Neural crest cell (in vitro differentiated cells): ENCODE data around the gene CLEC10A. TPM values are rescaled to one million over a fixed set of nuclear protein-coding genes. Genes with fewer than 3 reads are reported as not detected.
A peak's percentile ranks its signal among the peaks of the same experiment; 100 is the strongest.
"Not testable (repeated sequence)": the region's sequence is repeated elsewhere in the genome, so short reads cannot be mapped to it uniquely, and the experiment has no call there.

Experiments used
- DNase-seq: peaks from one replicate; pipeline ENCODE4 v3.0.0; 2021; ENCODE audit warnings: low read depth, mixed read lengths, low spot score
- H3K27ac Mint-ChIP-seq: one replicate; pipeline ENCODE4 v1.8.0; 2021; ENCODE audit warnings: mild to moderate bottlenecking, mixed read lengths; ENCODE audit not compliant: unreplicated experiment
- H3K27me3 Mint-ChIP-seq: 2 replicates; pipeline ENCODE4 v1.8.0; 2021; ENCODE audit warnings: low read depth, mild to moderate bottlenecking, mixed read lengths
- H3K36me3 Mint-ChIP-seq: 2 replicates; pipeline ENCODE4 v1.8.0; 2021; ENCODE audit warnings: low read depth, mild to moderate bottlenecking, mixed read lengths
- H3K4me1 Mint-ChIP-seq: 2 replicates; pipeline ENCODE4 v1.8.0; 2021; ENCODE audit warnings: mixed read lengths
- H3K4me3 Mint-ChIP-seq: one replicate; pipeline ENCODE4 v1.8.0; 2021; ENCODE audit warnings: mild to moderate bottlenecking, mixed read lengths
- H3K9me3 Mint-ChIP-seq: 2 replicates; pipeline ENCODE4 v1.8.0; 2021; ENCODE audit warnings: mixed read lengths
- CTCF ChIP-seq: fragments of 200-600 bp; sonication (generic); conservative IDR thresholded peaks from 2 replicates; pipeline ENCODE4 v1.5.0; 2021; ENCODE audit warnings: antibody characterized with exemption, mild to moderate bottlenecking
- total RNA-seq: library from RNA; stranded (reverse); gene quantifications from 2 replicates; pipeline ENCODE4 v1.2.1, GENCODE V29; 2021

The CLEC10A gene
- total RNA-seq, 1 donor from 2014 or later, result not detected

GRCh38 chr17:7060165-7060891 lies 19.7 kb downstream of the CLEC10A start:
- no peak for TF ChIP-seq CTCF
- Mint-ChIP-seq H3K27ac (no peak overlapping the region), H3K27me3 (no peaks in the 10 kb centered on the region), H3K36me3 (no peaks in the 10 kb centered on the region), H3K4me1 (peaks cover 17% of the 10 kb centered on the region), H3K4me3 (no peak overlapping the region), H3K9me3 (no peaks in the 10 kb centered on the region)
- no peak for DNase-seq

GRCh38 chr17:7058831-7059447 lies 21.1 kb downstream of the CLEC10A start:
- TF ChIP-seq CTCF, result no peak
- no peak overlapping the region for H3K4me3 Mint-ChIP-seq

GRCh38 chr17:7056386-7056785 lies 23.7 kb downstream of the CLEC10A start:
- TF ChIP-seq CTCF, result no peak
- no peaks in the 10 kb centered on the region for H3K36me3 Mint-ChIP-seq
- no peak overlapping the region for H3K4me3 Mint-ChIP-seq
- H3K27ac Mint-ChIP-seq, result no peak overlapping the region
- H3K27me3 Mint-ChIP-seq, result peaks cover 8% of the 10 kb centered on the region
- no peak for DNase-seq
- H3K9me3 Mint-ChIP-seq, result no peaks in the 10 kb centered on the region
- peaks cover 4% of the 10 kb centered on the region for H3K4me1 Mint-ChIP-seq

More at GRCh38 chr17:7058831-7059447, 21.1 kb downstream of the CLEC10A start:
- Mint-ChIP-seq H3K9me3 (no peaks in the 10 kb centered on the region), H3K4me1 (peaks cover 13% of the 10 kb centered on the region), H3K27me3 (peaks cover 3% of the 10 kb centered on the region), H3K27ac (no peak overlapping the region), H3K36me3 (no peaks in the 10 kb centered on the region)
- no peak for DNase-seq

- H3K4me3 Mint-ChIP-seq, H3K27ac Mint-ChIP-seq, DNase-seq, H3K36me3 Mint-ChIP-seq, H3K9me3 Mint-ChIP-seq: not testable (repeated sequence)
- peaks cover 26% of the 10 kb centered on the region for H3K4me1 Mint-ChIP-seq
- H3K27me3 Mint-ChIP-seq, result peaks cover 45% of the 10 kb centered on the region
Measured at GRCh38 chr17:7050583-7050982, 29.5 kb downstream of the CLEC10A start.

GRCh38 chr17:7048968-7049367 lies 31.1 kb downstream of the CLEC10A start:
- Mint-ChIP-seq H3K27ac (no peak overlapping the region), H3K36me3 (no peaks in the 10 kb centered on the region), H3K9me3 (no peaks in the 10 kb centered on the region), H3K4me3 (no peak overlapping the region), H3K27me3 (peaks cover 58% of the 10 kb centered on the region), H3K4me1 (peaks cover 26% of the 10 kb centered on the region)
- TF ChIP-seq CTCF, result no peak
- DNase-seq, result no peak

GRCh38 chr17:7047566-7047965 lies 32.5 kb downstream of the CLEC10A start:
- no peak overlapping the region for H3K27ac Mint-ChIP-seq
- no peaks in the 10 kb centered on the region for H3K9me3 Mint-ChIP-seq
- no peak for DNase-seq
- no peaks in the 10 kb centered on the region for H3K36me3 Mint-ChIP-seq
- no peak for TF ChIP-seq CTCF
- no peak overlapping the region for H3K4me3 Mint-ChIP-seq
- peaks cover 70% of the 10 kb centered on the region for H3K27me3 Mint-ChIP-seq
- peaks cover 31% of the 10 kb centered on the region for H3K4me1 Mint-ChIP-seq

GRCh38 chr17:7046725-7047397 lies 33.2 kb downstream of the CLEC10A start:
- peaks cover 28% of the 10 kb centered on the region for H3K4me1 Mint-ChIP-seq
- not testable (repeated sequence) for H3K36me3 Mint-ChIP-seq, H3K9me3 Mint-ChIP-seq, H3K27ac Mint-ChIP-seq, DNase-seq
- peak overlapping the region; percentile 55 for H3K4me3 Mint-ChIP-seq
- peaks cover 73% of the 10 kb centered on the region for H3K27me3 Mint-ChIP-seq
